T-helper 9 cell (primary cell): ENCODE data around the gene RUNX1.

Source experiments
- DNase-seq: peaks from one replicate; pipeline ENCODE4 v3.0.0-alpha.2; 2020

The RUNX1 gene

DNA sequence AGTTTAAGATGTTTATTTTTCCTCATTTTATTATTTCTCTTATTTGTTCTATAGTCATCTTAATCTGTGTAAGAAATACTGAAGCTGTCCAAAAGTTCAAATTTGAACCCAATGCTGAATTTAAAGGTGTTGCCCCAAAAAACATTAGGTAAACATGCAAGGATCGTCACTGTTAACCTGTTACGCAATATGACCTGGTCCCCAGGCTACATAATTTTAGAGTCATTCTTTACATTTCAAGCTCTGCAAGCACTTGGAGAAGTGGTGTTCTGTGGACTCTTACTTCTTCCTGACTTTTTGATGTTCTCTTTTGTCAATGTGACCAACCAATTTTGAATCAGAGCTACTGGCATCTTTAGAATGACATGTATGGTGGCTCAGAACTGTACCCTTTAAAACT lies 274.4 kb downstream of the RUNX1 start:
- no peak for DNase-seq

DNA sequence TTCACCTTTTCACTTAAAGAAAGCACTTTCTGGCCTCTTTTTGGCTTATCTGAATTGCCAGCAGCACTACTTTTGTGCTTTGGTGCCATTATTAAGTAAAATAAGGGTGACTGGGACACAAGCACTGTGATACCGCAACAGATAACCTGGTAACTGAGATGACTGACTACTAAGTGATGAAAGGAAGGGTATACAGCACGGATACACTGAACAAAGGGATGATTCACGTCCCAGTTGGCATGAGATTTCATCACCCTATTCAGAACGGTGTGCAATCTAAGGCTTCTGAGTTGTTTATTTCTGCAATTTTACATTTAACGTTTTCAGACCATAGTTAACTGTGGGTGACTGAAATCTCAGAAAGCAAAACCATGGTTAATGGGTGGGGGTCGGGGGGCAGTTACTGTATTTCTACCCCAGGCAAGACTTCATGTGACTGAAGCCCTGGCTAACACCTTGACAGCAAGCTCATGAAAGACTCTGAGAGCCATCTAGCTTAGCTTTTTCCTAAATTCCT lies 277.5 kb downstream of the RUNX1 start:
- DNase-seq, result no peak

DNA sequence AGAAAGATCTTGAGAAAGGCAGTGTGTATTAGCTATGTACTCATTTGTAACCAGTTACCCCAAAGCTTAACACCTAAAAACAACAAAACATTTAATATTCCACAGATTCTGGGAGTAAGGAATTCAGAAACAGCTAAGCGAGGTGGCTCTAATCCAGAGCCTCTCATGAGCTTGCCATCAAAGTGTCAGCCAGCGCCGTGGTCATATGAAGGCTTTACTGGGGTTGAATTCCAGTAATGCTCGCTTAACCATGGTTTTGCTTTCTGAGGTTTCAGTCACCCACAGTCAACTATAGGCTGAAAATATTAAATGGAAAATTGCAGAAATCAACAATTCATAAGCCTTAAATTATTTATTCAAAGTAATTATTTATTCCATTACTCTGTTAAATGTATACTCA lies 278.5 kb downstream of the RUNX1 start:
- DNase-seq, result no peak

DNA sequence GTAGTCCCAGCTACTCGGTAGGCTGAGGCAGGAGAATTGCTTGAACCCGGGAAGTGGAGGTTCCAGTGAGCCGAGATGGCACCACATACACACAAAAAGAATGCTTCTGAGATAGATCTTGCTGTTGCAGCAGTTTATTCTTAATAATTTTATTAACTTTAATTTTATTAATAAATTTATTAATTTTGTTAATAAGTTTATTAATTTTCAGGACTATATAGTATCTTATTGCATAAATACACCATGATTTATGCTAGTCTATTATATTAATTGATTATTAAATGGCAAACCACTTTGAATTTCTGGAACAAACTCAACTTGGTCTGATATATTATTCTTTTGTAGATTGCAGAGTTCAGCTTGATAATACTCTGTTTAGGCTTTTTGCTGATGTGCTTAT lies 280.8 kb downstream of the RUNX1 start:
- no peak for DNase-seq

DNA sequence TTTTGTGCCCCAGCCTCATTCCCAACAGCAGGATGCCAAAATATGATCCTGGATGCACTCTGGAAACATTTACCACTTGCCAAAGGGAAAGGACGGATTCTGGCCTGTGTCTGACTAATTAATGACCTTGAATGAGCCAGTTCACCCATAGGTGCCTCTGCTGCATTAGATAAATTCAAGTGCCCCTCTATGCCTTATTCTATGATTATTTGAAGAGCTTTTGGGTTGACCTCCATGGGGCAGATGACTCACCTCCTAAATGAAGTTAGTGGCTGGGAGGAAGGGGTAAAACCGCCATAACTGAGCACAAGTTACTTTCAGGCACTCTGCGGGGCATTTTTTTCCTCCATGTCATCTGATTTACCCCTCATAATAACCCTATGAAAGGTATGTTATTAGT lies 282.2 kb downstream of the RUNX1 start:
- no peak for DNase-seq

DNA sequence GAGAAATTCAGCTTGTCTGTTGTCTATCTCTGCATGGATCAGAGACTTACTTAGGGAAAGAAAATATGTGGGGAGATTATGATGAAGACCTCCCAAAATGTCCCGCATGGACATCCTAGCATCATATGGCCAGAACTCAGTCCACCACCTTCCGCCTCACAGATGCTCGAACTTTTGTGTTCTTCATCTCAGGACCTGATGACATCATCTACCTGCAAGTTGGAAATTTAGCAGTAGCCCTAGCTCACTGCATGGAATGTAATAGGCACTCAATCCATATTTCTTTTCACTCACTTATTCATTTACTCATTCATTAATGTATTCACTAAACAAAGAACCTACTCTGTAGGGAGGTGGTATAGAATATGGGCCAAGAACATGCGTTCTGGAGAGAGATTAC lies 283.5 kb downstream of the RUNX1 start:
- DNase-seq, result no peak

DNA sequence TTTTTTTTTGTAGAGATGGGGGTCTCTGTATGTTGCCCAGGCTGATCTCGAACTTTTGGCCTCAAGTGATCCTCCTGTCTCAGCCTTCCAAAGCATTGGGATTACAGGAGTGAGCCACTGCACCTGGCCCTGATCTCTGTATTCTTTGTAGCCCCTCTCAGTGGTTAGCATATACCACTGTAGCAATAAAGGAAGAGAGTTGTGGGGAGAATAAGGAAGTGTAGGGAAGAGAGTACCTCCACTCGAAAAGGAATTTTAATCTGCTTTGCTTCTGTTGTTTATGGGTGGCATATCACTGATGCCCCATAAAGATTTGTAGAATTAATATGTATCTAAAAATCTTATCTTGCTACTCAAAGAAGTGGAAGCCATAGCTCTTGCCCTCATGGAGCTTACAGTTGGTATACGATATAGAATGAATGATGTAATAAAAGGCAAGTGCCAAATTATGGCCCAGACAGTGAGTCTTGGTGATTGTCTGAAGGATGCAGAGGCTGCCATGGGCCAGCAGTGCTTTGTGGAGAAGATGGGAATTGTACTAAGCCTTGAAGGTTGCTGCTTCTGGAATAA lies 284.3 kb downstream of the RUNX1 start:
- no peak for DNase-seq

DNA sequence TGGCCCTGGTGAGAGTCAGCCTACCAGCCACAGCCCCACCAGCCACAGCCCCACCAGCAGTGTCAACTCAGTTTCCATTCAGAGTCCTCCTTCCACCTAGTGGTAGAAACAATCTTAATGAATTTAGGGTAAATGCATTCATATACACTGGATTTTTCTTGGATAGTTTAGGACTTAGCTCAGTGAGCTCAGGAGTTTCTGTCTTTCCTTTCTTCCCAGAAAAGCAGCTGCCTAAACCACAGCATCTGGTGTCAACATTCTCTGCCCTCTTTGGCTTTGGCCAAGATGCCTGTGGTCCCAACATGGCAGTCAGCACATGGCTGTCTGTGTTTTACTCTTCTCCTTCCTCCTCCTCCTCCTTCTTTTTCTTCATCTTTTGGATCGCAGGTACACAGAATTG lies 286.3 kb downstream of the RUNX1 start:
- no peak for DNase-seq

DNA sequence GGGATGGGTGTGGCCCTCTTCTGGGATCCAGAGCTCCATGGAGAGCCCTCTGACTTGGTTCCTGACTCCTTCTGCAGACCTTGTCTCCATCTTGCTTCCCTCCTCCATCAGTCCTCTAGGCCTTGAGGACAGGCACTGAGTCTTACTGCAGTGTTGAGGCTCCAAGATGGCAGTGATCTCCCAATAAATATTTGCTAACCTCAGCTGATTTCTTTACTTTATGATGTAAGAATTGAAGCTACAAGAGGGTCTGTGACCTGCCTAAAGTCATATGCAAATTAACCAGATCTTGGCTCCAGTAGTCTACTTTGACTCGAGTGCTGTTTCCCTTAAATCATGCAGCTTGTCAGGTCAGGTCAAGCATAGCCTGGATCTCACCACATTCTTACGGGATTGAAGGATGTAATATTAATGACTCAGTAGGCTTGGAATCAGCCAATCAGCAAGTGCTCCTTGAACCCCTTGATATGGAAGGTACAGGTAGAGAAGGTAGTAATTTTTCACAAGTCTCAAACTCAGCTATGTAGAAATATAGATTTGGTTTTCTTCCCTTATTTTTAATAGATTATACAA lies 287.3 kb downstream of the RUNX1 start:
- no peak for DNase-seq

DNA sequence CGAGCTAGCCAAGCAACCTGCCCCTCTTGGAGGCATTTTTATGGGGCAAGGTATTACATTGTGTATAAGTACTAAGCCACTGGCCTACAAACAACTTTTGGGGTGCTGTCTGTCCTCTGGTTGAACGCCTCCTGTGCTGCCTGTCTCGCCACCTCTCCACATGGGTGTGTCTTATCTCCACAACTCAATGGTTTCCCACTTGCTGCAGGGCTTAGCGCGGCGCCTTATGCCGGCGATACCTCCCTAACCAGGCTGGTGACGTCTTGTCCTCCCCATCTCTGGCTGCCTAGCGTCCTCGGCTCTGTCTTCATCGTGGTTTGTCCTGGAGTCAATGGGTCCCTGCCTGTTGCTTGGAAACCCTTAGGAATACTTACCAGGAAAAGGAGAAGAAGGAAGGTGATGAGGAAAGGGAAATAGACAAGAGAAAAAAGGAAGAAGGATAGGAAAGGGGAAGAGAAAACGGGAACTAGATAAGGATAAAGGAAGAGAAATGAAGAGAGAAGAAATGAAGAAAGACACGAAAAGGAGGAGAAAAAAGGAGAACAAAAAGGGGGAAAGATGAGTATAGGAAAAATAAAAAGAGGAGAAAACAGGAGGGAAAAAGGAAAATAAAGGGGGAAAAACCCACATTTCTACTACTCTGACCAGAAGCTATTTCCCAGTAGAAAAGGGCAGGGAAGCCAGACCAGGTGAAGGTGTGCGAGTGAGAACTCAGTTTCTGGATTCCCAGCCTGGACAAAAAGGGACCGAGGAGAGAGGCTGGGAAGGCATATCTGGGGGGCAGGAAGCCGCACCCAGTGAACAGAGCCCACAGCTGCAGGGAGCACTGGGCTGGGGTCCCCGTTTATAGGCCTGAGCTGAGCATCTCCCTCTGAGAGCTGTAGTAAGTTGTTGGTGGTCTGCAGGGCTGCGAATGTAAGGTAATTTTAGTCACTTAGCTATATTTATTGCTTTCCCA lies 294.1 kb downstream of the RUNX1 start:
- no peak for DNase-seq

DNA sequence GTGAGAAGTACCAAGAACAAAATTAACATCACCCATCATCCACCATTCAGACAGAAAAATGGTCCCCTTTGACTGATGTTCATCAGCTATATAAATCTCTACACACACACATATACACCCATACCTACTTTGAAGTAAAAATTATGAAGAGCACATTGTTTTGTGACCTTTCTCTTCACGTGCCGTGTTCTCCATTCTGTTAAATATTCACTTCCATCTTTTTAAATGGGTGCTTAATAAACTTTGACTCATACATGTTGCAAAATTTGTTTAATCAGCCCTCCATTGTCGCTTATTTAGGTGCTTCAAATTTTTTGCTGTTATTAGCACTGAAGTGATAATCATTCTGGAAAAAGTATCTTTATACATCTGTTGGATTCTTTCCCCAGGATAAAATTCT lies 300.2 kb downstream of the RUNX1 start:
- no peak for DNase-seq

DNA sequence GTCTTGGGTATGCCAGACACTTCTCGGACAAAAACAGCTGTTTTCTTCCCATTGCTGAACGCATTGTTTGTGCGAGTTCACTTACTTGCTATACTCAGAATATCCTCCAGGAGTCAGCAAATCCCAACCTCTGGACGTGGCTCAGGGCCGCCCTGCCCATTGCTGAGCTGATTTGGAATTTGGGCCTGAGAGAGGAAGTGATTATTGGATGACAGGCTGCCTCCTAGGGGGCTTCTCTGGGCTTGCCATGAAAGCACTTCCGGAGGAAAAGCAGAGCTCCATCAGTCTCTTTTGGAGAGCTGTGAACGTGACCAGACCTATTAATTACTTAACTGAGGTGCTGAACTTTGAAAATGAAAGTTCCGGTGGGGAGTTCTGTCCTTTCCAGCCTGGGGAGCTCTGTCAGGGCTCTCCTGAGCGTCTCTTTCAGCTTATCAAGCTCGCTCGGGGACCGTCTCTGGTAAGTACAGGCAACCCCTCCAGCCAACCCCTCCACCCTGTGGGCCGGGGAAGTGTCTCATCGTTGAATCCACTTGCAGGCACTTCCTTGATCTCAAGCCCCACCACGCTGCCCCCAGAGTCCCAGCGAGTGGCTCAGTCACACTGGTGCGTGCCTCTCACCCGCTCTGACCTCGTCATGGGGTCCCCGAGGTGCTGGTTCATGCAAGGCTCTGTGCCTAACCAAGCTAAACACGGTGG lies 303.4 kb downstream of the RUNX1 start:
- peak; percentile 16 for DNase-seq

DNA sequence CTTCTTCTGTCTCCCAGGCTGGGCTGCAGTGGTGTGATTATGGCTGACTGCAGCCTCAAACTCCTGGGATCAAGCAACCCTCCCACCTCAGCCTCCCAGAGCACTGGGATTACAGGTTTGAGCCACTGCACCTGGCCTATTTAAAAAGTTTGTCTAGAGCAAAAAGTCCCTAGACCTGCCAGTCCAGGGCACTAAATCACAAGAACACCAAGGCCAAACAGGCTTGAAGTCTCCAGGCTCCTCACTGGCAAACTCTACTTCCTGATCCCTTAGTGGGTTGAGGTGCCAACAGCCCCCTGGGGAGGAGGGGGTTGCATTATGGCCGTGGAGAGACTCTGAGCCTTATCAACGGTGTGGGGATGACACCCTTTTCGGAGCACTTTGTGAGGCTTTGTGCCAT lies 304.3 kb downstream of the RUNX1 start:
- DNase-seq, result no peak

DNA sequence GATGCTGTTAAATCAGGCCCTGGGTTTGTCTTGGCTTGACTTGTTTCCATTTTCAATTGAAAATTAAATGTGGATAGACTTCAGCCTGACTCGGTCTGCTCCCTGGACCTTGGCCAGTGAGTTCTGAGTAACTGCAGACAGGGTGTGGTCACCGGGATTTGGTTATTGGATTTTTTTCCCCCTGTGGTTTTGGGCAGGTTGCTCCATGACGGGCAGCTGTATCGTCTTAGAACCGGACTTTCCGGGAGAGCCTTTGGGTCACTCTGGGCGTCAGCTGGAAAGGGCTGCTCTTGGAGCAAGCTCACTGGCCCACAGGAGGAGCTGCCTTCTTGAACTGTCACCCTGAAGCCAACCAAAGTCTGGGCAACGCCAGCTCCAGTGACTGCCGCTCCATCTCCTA lies 305.3 kb downstream of the RUNX1 start:
- no peak for DNase-seq

DNA sequence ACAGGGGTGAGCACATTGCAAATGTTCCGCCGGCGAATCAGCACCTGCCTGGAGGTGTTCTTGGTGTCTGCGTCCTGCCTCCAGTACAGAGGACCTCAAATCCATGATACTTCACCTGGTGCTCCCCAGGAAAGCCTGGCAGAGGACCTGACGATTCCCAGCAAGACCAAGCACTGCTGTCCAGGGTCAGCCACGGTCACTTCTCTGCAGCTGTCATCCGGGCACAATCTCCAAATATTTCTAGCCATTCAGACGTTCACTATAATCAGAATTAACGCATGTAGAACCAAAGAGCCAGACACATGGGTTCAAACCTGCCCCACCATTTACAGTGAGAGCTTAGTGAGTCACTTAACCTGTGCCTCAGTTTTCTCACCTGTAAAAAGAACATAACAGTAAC lies 305.8 kb downstream of the RUNX1 start:
- DNase-seq, result no peak

DNA sequence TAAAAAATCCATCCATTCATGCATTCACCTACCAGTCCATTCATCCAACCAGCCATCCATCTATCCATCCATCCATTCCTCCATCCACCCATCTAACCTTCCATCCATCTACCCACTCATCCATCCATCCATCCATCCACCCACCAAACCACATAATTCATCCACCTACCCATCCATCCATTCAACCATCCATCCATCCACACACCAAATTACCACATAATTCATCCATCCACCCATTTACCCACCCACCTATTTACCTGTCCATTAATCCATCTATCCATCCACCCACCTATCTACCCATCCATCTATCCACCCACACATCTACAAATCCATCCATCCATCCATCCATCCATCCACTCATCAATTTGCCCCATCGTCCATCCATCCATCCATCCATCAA lies 308.9 kb downstream of the RUNX1 start:
- no peak for DNase-seq
